Skeletal muscle satellite cell (primary cell): ENCODE results near the gene CEACAM5.

Experiments used
- H3K27me3 ChIP-seq: 2 replicates; pipeline ENCODE4 v1.7.0; 2013; ENCODE audit warnings: low read length; ENCODE audit not compliant: control insufficient read depth, insufficient read depth
- H3K36me3 ChIP-seq: 2 replicates; pipeline ENCODE4 v1.7.0; 2013; ENCODE audit warnings: mild to moderate bottlenecking, control low read depth, low read length; ENCODE audit not compliant: insufficient read depth
- H3K4me1 ChIP-seq: 2 replicates; pipeline ENCODE4 v1.7.0; 2013; ENCODE audit warnings: low read length; ENCODE audit not compliant: control insufficient read depth, insufficient read depth
- H3K4me2 ChIP-seq: 2 replicates; pipeline ENCODE4 v1.7.0; 2013; ENCODE audit warnings: mild to moderate bottlenecking, low read length
- H3K4me3 ChIP-seq: 2 replicates; pipeline ENCODE4 v1.7.0; 2013; ENCODE audit warnings: low read length
- H3K9ac ChIP-seq: 2 replicates; pipeline ENCODE4 v1.7.0; 2013; ENCODE audit warnings: mild to moderate bottlenecking, low read depth, low read length, moderate library complexity
- H3K9me3 ChIP-seq: replicated peaks from 2 replicates; pipeline ENCODE4 v1.7.0; 2013; ENCODE audit warnings: mild to moderate bottlenecking, control low read depth, low read length

CEACAM5 gene

DNA sequence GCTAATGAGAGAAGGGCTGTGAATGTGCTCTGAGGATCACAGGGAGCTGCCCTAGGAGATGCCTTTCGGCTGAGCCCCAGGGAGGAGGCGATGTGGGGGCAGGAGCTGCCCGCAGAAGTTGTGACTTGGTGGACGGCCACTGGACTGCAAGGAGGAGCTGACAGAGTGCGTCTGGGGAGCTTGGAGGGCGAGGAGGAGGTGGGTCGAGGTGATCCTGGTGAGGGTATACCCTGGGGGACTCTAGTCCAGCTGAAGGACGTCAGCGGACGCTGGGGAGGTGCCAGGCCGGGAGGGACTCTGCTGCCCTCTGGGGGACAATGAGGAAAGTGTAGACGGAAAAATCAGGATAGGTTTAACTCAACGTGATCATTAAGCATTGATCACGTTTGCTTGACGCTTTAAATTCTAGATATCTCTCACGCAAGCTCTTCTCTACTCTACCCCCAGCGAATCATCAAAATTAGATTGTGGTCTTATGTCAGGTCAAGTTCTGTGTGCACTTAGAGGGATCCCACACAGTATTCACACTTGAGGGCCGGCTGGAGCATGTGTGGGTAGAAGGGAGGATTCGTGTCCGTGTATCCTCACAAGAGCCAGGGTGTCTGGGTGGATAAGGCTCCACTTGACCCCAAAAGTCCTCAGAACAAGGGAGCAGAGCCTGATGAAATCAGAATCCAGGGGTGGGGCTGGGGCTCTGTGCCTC is 17.0 kb upstream of the CEACAM5 start:
- no peak overlapping the region for H3K4me2 ChIP-seq
- H3K9me3 ChIP-seq = no peaks in the 10 kb centered on the region
- H3K27me3 ChIP-seq = no peaks in the 10 kb centered on the region
- no peaks in the 10 kb centered on the region for H3K36me3 ChIP-seq
- H3K9ac ChIP-seq = no peak overlapping the region
- H3K4me3 ChIP-seq = no peak overlapping the region
- H3K4me1 ChIP-seq = no peaks in the 10 kb centered on the region

- H3K4me2 ChIP-seq = no peak overlapping the region
- no peak overlapping the region for H3K9ac ChIP-seq
- H3K27me3 ChIP-seq = no peaks in the 10 kb centered on the region
- no peaks in the 10 kb centered on the region for H3K36me3 ChIP-seq
- H3K4me1 ChIP-seq = no peaks in the 10 kb centered on the region
- no peaks in the 10 kb centered on the region for H3K9me3 ChIP-seq
- no peak overlapping the region for H3K4me3 ChIP-seq
Observed at GRCh38 chr19:41694196-41694595, 14.2 kb upstream of the CEACAM5 start.

DNA sequence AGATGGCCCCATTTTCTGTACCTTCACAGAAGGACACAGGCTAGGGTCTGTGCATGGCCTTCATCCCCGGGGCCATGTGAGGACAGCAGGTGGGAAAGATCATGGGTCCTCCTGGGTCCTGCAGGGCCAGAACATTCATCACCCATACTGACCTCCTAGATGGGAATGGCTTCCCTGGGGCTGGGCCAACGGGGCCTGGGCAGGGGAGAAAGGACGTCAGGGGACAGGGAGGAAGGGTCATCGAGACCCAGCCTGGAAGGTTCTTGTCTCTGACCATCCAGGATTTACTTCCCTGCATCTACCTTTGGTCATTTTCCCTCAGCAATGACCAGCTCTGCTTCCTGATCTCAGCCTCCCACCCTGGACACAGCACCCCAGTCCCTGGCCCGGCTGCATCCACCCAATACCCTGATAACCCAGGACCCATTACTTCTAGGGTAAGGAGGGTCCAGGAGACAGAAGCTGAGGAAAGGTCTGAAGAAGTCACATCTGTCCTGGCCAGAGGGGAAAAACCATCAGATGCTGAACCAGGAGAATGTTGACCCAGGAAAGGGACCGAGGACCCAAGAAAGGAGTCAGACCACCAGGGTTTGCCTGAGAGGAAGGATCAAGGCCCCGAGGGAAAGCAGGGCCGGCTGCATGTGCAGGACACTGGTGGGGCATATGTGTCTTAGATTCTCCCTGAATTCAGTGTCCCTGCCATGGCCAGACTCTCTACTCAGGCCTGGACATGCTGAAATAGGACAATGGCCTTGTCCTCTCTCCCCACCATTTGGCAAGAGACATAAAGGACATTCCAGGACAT is 13.4 kb upstream of the CEACAM5 start:
- H3K27me3 ChIP-seq = no peaks in the 10 kb centered on the region
- no peaks in the 10 kb centered on the region for H3K9me3 ChIP-seq
- H3K9ac ChIP-seq = no peak overlapping the region
- no peak overlapping the region for H3K4me3 ChIP-seq
- H3K36me3 ChIP-seq = no peaks in the 10 kb centered on the region
- no peak overlapping the region for H3K4me2 ChIP-seq
- H3K4me1 ChIP-seq = no peaks in the 10 kb centered on the region

- Histone ChIP-seq H3K4me3 (no peak overlapping the region), H3K9ac (no peak overlapping the region), H3K9me3 (no peaks in the 10 kb centered on the region), H3K4me2 (no peak overlapping the region), H3K4me1 (no peaks in the 10 kb centered on the region), H3K27me3 (no peaks in the 10 kb centered on the region), H3K36me3 (no peaks in the 10 kb centered on the region)
Observed at GRCh38 chr19:41695745-41696144, 12.7 kb upstream of the CEACAM5 start.

DNA sequence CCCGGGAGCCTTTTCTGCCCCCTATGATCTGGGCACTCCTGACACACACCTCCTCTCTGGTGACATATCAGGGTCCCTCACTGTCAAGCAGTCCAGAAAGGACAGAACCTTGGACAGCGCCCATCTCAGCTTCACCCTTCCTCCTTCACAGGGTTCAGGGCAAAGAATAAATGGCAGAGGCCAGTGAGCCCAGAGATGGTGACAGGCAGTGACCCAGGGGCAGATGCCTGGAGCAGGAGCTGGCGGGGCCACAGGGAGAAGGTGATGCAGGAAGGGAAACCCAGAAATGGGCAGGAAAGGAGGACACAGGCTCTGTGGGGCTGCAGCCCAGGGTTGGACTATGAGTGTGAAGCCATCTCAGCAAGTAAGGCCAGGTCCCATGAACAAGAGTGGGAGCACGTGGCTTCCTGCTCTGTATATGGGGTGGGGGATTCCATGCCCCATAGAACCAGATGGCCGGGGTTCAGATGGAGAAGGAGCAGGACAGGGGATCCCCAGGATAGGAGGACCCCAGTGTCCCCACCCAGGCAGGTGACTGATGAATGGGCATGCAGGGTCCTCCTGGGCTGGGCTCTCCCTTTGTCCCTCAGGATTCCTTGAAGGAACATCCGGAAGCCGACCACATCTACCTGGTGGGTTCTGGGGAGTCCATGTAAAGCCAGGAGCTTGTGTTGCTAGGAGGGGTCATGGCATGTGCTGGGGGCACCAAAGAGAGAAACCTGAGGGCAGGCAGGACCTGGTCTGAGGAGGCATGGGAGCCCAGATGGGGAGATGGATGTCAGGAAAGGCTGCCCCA is 11.8 kb upstream of the CEACAM5 start:
- H3K36me3 ChIP-seq = no peaks in the 10 kb centered on the region
- H3K27me3 ChIP-seq = no peaks in the 10 kb centered on the region
- no peaks in the 10 kb centered on the region for H3K9me3 ChIP-seq
- no peak overlapping the region for H3K4me2 ChIP-seq
- no peaks in the 10 kb centered on the region for H3K4me1 ChIP-seq
- H3K4me3 ChIP-seq = no peak overlapping the region
- H3K9ac ChIP-seq = no peak overlapping the region

DNA sequence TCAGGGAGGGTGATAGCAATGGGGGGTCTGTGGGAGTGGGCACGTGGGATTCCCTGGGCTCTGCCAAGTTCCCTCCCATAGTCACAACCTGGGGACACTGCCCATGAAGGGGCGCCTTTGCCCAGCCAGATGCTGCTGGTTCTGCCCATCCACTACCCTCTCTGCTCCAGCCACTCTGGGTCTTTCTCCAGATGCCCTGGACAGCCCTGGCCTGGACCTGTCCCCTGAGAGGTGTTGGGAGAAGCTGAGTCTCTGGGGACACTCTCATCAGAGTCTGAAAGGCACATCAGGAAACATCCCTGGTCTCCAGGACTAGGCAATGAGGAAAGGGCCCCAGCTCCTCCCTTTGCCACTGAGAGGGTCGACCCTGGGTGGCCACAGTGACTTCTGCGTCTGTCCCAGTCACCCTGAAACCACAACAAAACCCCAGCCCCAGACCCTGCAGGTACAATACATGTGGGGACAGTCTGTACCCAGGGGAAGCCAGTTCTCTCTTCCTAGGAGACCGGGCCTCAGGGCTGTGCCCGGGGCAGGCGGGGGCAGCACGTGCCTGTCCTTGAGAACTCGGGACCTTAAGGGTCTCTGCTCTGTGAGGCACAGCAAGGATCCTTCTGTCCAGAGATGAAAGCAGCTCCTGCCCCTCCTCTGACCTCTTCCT is 11.1 kb upstream of the CEACAM5 start:
- no peaks in the 10 kb centered on the region for H3K36me3 ChIP-seq
- no peak overlapping the region for H3K9ac ChIP-seq
- no peak overlapping the region for H3K4me2 ChIP-seq
- no peaks in the 10 kb centered on the region for H3K27me3 ChIP-seq
- H3K9me3 ChIP-seq = no peaks in the 10 kb centered on the region
- H3K4me3 ChIP-seq = no peak overlapping the region
- no peaks in the 10 kb centered on the region for H3K4me1 ChIP-seq

DNA sequence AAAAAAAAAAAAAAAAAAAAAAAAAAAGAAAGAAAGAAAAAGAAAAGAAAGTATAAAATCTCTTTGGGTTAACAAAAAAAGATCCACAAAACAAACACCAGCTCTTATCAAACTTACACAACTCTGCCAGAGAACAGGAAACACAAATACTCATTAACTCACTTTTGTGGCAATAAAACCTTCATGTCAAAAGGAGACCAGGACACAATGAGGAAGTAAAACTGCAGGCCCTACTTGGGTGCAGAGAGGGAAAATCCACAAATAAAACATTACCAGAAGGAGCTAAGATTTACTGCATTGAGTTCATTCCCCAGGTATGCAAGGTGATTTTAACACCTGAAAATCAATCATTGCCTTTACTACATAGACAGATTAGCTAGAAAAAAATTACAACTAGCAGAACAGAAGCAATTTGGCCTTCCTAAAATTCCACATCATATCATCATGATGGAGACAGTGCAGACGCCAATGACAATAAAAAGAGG is 9.6 kb upstream of the CEACAM5 start:
- no peak overlapping the region for H3K4me2 ChIP-seq
- no peaks in the 10 kb centered on the region for H3K36me3 ChIP-seq
- H3K9me3 ChIP-seq = no peaks in the 10 kb centered on the region
- no peak overlapping the region for H3K4me3 ChIP-seq
- H3K4me1 ChIP-seq = no peaks in the 10 kb centered on the region
- no peak overlapping the region for H3K9ac ChIP-seq
- H3K27me3 ChIP-seq = no peaks in the 10 kb centered on the region

GRCh38 chr19:41699231-41699967 is 9.0 kb upstream of the CEACAM5 start:
- Histone ChIP-seq H3K36me3 (no peaks in the 10 kb centered on the region), H3K4me2 (no peak overlapping the region), H3K4me1 (no peaks in the 10 kb centered on the region), H3K4me3 (no peak overlapping the region), H3K27me3 (no peaks in the 10 kb centered on the region), H3K9ac (no peak overlapping the region), H3K9me3 (no peaks in the 10 kb centered on the region)

DNA sequence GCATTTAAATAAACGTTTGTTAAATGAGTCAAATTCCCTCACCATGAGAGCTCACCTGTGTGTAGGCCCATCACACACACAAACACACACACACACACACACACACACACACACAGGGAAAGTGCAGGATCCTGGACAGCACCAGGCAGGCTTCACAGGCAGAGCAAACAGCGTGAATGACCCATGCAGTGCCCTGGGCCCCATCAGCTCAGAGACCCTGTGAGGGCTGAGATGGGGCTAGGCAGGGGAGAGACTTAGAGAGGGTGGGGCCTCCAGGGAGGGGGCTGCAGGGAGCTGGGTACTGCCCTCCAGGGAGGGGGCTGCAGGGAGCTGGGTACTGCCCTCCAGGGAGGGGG is 8.5 kb upstream of the CEACAM5 start:
- Histone ChIP-seq H3K4me1 (no peaks in the 10 kb centered on the region), H3K9me3 (no peaks in the 10 kb centered on the region), H3K36me3 (no peaks in the 10 kb centered on the region), H3K27me3 (no peaks in the 10 kb centered on the region), H3K4me3 (no peak overlapping the region), H3K9ac (no peak overlapping the region), H3K4me2 (no peak overlapping the region)

DNA sequence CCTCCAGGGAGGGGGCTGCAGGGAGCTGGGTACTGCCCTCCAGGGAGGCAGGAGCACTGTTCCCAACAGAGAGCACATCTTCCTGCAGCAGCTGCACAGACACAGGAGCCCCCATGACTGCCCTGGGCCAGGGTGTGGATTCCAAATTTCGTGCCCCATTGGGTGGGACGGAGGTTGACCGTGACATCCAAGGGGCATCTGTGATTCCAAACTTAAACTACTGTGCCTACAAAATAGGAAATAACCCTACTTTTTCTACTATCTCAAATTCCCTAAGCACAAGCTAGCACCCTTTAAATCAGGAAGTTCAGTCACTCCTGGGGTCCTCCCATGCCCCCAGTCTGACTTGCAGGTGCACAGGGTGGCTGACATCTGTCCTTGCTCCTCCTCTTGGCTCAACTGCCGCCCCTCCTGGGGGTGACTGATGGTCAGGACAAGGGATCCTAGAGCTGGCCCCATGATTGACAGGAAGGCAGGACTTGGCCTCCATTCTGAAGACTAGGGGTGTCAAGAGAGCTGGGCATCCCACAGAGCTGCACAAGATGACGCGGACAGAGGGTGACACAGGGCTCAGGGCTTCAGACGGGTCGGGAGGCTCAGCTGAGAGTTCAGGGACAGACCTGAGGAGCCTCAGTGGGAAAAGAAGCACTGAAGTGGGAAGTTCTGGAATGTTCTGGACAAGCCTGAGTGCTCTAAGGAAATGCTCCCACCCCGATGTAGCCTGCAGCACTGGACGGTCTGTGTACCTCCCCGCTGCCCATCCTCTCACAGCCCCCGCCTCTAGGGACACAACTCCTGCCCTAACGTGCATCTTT is 7.8 kb upstream of the CEACAM5 start:
- Histone ChIP-seq H3K36me3 (no peaks in the 10 kb centered on the region), H3K27me3 (no peaks in the 10 kb centered on the region), H3K4me3 (no peak overlapping the region), H3K4me2 (no peak overlapping the region), H3K9me3 (no peaks in the 10 kb centered on the region), H3K4me1 (no peaks in the 10 kb centered on the region), H3K9ac (no peak overlapping the region)
